ENCODE results near the gene HLA-E.
"Not testable (repeated sequence)": the region's sequence is repeated elsewhere in the genome, so short reads cannot be mapped to it uniquely, and the experiment has no call there.

The HLA-E gene

DNA sequence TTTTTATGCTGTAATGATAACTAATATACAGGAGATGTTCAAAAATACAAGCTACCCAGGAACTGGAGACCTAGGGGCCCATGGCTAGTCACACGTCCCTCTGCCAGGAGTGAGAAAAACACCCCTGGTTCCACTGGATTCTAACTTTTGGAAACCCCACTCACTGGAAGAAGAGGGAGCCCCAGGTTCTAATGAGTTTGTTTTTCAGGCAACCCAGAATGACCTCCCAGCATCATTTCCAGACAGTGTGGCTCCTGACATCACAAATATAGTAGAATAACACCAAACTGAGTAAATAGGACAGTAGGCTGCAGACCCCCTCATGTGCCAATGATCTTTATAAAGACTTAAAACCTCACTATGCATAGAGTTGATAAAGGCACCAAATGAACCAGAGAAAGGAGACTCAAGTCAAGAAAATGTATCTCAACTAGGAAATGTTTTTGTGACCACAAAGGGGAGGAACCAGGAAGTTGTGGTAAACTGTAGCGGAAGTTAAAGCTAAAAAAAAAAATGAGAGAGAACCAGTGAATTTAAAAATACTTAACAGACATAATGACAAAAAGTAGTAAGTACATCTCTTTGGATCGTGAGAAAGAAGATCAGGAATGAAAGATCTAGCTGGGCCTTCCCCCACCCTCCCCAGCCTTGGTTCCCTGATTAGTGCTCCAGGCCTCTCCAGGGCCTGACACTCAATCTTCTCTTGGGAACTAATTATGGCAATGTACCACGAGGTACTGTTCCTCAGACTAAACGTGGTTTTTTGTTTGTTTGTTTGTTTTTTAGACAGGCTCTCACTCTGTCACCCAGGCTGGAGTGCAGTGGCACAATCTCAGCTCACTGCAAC, 19.8 kb downstream of the HLA-E start:
- no peak for DNase-seq

DNA sequence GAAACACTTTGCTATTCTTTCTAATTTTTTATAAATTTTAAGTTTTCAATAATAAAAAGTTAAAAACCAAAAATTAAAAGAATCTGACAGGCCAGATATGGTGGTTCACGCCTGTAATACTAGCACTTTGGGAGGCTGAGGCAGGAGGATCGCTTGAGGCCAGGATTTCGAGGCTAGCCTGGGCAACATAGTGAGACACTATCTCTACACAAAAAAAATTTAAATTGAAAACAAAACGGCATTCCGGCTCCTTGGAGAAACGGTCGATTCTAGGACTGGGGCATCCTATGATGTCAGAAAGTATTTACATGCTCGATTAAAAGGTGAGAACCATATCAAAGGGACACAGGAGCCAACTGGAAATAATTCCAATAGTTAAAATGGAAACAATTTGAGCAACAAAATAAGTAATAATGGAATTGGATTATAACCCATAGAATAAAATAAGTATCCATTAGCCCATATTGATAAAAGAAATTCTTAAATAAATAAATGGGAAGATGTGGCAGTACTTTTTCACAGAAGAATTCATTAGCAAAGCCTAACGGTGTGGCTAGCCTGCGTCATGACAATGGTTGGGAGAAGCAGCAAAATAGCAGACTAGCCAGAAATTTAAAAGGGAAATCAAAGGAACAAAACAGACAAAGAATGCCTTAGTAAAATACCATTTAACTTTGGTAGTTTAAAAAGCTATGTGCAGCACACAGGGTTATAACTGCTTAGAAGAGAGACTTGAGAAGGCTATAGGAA, 21.3 kb downstream of the HLA-E start:
- DNase-seq = no peak

DNA sequence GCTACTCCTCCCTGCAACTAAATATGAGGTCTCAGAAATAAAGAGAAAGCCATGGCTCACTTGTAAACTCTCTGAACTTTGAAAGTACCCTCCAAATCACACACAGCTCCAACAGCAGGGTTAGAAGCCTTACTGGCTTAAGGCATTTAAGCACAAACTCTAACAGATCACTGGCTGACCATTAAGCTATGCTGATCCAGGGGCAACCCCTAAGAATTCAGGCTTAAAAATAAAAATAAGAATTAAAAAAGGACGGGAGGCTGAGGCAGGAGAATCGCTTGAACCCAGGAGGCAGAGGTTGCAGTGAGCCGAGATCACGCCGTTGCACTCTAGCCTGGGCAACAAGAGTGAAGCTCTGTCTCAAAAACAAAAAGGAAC, 21.8 kb downstream of the HLA-E start:
- DNase-seq = no peak

DNA sequence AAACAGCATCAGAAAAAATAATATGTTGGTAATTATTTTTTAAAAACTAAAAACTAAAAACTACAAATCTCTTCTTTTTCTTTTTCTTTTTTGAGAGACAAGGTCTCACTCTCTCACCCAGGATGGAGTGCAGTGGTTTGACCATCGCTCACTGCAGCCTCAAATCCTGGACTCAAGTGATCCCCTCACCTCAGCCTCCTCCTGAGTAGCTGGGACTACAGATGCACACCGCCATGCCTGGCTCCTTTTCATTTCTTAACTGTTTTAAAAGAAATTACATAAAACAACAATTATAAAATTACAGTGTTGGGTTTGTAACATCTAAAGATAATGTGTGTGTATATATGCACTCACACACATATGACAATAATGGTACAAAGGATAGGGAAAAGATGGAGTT, 24.1 kb downstream of the HLA-E start:
- no peak for DNase-seq

DNA sequence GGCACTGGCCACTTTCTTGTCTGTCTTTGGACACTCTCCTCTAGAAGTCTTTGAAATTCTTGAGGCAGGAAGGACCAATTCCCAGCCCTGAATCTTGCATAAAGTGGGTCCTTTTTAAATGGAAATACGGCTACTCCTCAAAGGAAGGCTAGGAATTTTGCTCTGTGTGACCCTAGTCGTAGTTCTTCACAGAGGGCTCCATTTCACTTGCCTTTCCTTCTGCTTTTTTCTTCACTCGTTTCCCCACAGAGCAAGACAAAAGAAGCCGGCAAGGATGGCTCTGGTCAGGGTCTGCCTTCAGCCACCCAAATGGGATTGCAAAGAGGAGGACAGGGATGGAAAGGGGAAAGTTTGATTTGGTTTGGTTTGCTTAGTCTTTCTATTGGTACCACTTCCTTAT, 25.8 kb downstream of the HLA-E start:
- no peak for DNase-seq

DNA sequence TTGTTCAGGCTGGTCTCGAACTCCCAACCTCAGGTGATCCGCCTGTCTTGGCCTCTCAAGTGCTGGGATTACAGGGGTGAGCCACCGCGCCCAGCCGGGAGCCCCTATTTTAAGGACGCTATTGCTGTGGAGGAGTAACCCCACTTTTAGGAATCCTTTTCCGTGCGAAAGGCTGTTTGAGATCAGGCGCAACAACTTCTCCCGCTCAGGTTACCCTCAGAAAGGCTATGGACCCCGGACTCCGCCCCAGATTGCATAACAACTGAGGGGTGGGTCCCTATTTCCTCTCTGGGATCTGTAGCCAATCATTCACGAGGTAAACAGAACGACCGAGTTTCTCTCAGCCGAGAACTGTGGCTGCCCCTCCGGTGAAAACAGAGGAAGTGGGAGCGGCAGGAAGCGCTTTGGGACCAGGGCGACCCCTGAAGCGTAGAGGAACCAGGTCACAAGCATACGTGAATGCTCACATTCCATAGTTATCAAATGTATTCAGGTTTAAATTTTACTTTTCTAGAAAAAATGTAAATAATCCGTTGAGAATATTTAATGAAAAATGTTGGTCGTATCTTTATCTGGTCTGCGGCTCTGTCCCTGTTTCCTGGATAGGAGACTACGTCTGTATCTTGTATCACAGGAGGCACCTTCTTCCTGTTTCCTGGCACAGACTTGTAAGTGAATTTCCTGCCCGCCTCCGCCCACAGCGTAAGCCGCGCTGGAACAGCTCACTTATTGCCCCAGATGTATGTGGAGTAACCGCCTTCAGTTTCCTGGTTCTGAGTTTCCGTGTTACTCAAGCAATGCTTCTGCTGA, 26.8 kb downstream of the HLA-E start:
- DNase-seq = peak; percentile 94

DNA sequence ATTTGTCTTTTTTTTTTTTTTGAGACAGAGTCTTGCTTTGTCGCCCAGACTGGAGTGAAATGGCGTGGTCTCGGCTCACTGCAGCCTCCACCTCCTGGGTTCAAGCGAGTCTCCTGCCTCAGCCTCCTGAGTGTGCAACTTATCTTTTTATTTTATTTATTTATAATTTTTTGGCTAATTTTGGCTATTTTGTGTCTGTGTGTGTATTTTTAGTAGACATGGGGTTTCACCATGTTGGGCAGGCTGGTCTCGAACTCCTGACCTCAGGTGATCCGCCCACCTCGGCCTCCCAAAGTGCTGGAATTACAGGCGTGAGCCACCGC, 27.4 kb downstream of the HLA-E start:
- DNase-seq = not testable (repeated sequence)

DNA sequence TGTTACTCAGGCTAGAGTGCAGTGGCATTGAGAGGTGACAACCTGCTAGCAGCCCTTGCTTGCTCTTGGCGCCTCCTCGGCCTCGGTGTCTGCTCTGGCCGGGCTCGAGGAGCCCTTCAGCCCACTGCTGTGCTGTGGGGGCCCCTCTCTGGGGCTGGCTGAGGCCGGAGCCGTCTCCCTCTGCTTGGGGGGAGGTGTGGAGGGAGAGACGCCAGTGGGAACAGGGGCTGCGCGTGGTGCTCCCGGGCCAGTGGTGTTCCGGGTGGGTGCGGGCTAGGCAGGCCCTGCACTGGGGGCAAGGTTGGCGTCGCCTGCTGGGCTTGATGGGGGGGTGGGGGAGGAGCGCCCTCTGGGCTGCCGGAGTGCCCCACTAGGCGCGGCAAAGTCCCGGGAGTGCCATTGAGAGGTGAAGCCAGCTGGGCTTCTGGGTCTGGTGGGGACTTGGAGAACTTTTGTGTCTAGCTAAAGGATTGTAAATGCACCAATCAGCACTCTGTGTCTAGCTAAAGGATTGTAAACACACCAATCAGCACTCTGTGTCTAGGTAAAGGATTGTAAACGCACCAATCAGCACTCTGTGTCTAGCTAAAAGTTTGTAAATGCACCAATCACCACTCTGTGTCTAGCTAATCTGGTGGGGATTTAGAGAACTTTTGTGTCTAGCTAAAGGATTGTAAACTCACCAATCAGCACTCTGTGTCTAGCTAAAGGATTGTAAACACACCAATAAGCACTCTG, 28.6 kb downstream of the HLA-E start:
- not testable (repeated sequence) for DNase-seq

DNA sequence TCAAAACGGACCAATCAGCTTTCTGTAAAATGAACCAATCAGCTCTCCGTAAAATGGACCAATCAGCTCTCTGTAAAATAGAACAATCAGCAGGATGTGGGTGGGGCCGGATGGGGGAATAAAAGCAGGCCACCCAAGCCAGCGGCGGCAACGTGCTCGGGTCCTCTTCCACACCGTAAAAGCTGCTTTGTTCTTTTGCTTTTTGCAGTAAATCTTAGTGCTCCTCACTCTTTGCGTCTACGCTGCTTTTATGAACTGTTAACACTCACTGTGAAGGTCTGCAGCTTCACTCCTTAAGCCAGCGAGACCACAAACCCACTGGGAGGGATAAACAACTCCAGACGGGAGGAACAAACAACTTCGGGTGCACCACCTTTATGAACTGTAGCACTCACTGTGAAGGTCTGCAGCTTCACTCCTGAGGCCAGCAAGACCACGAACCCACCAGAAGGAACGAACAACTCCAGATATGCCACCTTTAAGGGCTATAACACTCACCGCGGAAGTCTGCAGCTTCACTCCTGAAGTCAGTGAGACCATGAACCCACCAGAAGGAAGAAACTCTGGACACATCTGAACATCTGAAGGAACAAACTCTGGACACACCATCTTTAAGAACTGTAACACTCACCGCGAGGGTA, 29.3 kb downstream of the HLA-E start:
- not testable (repeated sequence) for DNase-seq

DNA sequence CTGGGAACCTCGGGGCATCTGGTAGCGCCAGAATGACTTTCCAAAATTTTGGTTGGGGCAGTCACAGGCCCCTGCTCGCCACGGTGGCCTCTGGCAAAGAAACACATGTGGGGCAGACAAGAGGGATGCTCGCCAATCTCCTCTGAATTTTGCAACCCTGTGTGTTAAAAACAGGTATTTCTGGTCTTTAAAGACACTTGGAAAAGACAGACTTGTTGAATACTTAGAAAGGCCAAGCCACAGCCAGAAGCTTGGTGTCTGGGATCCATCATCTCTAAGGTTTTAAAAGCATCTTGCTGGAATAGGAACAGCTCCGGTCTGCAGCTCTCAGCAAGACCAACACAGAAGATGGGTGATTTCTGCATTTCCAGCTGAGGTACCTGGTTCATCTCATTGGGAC, 31.2 kb downstream of the HLA-E start:
- no peak for DNase-seq

DNA sequence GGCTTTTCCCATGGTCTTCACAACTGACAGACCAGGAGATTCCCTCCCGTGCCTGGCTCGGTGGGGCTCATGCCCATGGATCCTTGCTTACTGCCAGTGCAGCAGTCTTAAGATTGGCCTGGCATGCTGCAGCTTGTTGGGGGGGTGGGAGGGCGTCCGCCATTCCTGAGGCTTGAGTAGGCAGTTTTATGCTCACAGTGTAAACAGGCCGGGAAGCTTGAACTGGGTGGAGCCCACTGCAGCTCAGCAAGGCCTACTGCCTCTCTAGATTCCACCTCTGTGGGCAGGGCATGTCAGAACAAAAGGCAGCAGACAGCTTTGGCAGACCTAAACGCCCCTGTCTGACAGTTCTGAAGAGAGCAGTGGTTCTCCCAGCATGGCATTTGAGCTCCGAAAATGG, 31.8 kb downstream of the HLA-E start:
- DNase-seq = not testable (repeated sequence)

DNA sequence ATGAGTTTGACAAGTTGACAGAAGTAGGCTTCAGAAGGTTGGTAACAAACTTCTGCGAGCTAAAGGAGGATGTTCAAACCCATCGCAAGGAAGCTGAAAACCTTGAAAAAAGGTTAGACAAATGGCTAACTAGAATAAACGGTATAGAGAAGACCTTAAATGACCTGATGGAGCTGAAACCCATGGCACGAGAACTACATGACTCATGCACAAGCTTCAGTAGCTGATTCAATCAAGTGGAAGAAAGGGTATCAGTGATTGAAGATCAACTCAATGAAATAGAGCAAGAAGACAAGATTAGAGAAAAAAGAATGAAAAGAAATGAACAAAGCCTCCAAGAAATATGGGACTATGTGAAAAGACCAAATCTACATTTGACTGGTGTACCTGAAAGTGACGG, 32.6 kb downstream of the HLA-E start:
- DNase-seq = not testable (repeated sequence)

DNA sequence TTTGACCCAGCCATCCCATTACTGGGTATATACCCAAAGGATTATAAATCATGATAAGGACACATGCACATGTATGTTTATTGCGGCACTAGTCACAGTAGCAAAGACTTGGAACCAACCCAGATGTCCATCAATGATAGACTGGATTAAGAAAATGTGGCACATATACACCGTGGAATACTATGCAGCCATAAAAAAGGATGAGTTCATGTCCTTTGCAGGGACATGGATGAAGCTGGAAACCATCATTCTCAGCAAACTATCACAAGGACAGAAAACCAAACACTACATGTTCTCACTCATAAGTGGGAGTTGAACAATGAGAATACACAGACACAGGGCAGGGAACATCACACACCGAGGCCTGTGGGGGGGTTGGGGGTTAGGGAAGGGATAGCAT, 37.1 kb downstream of the HLA-E start:
- DNase-seq = not testable (repeated sequence)

DNA sequence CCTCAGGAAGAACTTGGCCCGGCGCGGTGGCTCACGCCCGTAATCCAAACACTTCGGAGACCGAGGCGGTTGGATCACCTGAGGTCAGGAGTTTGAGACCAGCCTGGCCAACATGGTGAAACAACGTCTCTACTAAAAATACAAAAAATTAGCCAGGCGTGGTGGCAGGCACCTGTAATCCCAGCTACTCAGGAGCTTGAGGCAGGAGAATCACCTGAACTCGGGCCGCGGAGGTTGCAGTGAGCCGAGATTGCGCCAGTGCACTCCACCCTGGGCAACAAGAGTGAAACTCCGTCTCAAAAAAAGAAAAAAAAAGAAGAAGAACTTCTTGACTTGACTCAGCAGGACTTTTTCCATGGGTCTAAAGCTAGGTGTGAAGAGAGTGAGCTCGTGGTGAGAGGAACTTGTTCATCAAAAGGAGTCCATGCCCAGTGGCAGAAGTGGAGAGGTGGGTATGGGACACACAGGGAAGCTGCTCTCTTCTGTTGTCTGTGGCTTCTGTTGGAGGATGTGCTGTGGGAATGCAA, 40.1 kb downstream of the HLA-E start:
- DNase-seq = not testable (repeated sequence)

DNA sequence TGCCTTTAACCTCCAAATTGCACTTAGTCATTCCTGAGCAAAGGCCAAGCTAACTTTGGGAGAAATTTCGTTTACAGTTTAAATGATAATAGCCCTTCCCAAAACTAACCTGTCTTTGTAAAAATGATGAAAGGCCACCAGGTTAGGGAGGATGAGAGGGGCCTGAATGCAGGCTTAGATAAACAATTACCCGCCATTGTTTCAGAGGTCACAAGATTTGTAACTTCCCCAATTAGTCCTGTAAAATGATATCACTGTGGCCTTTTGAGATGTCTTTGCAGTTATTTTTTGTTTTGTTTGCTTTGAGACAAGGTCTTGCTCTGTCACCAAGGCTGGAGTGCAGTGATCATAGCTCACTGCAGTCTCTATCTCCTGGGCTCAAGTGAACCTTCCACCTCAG, 40.7 kb downstream of the HLA-E start:
- no peak for DNase-seq

DNA sequence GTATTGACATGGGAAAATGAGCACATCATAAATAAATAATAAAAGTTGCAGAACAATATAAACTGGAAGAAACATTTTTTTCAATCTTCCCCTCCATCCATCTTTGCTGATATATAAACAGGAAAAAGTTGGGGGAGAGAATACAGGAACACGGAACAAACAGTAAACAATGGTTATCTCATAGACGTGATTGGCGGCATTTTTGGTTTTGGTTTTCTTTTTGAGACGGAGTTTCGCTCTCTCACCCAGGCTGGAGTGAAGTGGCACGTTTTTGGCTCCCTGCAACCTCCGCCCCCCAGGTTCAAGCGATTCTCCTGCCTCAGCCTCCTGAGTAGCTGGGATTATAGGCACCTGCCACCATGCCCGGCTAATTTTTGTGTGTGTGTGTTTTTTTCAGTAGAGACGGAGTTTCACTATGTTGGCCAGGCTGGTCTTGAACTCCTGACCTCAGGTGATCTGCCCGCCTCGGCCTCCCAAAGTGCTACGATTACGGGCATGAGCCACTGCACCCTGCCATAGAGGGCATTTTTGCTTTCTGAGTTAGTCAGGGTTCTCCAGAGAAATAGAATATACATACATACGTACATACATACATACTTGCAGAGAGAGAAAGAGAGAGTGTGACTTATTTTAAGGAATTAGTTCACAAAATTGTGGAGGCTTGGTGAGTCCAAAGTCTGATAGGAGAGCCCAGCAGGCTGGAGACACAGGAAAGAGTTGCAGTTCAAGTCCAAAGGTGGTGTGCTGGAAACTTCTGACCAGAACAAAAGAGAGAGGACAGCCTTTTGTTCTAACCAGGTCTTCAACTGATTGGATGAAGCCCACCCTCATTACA, 44.4 kb downstream of the HLA-E start:
- DNase-seq = no peak

DNA sequence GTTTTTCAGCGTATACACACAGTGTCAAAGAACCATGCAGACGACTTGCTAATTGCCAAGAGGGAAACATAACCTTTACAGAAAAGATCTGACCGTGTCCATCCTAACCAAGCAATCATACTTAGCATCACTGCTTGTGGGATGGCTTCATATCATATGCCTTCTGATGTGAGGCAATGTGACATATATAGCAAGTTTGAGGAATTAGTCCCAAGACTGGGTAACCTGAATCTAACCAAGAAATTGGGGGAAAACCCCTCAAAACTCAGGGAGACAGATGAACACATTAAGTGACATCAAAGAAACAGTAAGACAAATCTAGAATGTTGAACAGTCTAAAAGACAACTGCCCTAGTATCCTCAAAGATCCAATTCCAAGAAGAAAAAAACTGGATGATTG, 48.6 kb downstream of the HLA-E start:
- no peak for DNase-seq

DNA sequence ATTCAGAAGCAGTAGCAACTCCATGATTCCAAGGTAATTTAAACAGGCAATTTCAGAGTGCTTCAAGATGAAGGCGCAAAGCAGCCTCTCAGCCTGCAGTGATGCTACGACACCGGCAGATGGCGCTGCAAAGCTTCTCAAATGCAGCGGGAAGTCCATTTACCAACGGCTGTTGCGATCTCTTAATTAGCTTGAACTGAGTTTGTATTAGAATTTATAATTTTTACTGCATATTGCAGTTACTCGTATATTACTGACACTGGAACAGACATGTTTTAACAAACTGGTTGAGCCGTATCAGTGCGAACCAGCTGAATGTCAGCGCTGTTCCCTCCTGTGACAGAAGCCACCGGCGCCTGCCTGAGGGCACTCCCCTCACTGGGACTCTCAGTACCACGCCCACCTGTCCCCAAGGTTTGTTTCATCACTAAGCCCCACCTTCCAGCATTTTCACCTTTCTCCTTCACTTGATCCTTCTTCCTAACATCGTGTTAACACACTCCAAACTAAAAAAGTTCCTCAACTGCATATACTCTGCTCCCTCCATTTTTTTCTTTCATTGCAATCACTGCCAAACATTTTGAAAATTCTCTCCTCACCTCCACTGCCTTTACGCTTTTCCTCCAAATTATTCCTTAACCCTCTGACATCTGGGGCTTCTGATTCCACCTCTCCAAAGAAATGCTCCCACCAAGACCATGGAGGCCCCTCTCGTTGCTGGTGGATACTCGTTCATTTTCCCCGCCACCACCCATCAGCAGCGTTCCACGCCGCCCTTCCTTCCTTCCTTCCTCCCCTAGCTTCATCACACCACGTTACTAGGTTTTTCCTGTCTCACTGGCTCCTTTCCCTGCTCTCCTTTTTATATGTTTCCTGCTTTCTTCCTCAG, 52.5 kb downstream of the HLA-E start:
- DNase-seq = peak; percentile 84

DNA sequence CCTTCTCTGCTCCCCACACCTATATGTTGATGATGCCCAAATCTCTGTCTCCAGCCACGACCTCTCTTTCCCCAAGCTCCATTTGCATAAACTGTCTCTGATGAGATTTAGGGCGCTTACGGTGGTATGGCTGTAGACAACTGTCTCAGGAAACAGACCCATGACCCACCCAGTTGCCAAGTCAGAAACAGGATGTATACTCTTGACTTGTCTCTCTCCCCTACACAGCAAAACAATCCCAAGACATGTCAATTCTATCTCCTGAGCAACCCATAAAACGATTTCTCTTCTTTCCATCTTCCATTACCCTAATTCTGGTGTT, 53.1 kb downstream of the HLA-E start:
- DNase-seq = no peak

DNA sequence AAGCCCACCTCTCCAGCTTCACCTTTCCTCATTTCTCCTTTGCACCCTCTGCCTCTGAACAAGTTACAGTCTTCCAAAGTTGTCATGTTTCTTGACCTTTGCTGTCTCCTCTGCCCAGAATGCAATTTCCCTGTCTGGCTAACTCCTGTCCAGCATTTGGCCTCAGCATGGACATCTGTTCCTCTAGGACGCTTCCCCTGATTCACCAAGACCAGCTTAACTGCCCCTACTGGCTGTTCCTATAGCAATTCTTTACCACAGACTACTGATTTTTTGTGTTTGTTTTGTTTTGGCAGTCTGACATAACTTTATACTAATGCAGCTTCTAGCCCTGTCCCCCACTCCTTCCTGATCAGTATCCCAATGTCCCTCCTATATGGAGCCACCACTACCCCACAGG, 53.6 kb downstream of the HLA-E start:
- no peak for DNase-seq
